ENCODE data around the gene FBXO27. TPM values are rescaled to one million over a fixed set of nuclear protein-coding genes. Genes with fewer than 3 reads are reported as not detected.

Gene FBXO27
- total and polyA plus RNA-seq, 2 of the 8 experiments (the other 6 are each of a cell fraction or from before 2014, with no cell fraction given): 10.9 to 25.5 TPM

GRCh38 chr19:39074942-39075341, 42.6 kb upstream of the FBXO27 start:
- H3K14ac ChIP-seq (ENCODE audit: insufficient read length): no peak overlapping the region
- H3K79me2 ChIP-seq (ENCODE audit: control insufficient read depth in 1 of 2, insufficient read depth in 2 of 2, low read length in 2 of 2): no peaks in the 10 kb centered on the region
- H3K18ac ChIP-seq (ENCODE audit: extremely low read depth, low read length): no peak overlapping the region
- no peak overlapping the region for H3K9ac ChIP-seq (replicated peaks in 1 of 4; ENCODE audit: extremely low read depth in 1 of 4, low read depth in 3 of 4, low read length in 3 of 4)
- no peak overlapping the region for H3K4me3 ChIP-seq (ENCODE audit: extremely low read depth in 1 of 4, insufficient read depth in 2 of 4, low read depth in 3 of 4, low read length in 4 of 4)
- H2BK12ac ChIP-seq (ENCODE audit: low read depth, low read length): no peak overlapping the region
- no peak overlapping the region for H3K27ac ChIP-seq (ENCODE audit: low read depth, low read length)
- no peaks in the 10 kb centered on the region for H3K23me2 ChIP-seq (ENCODE audit: low read depth, low read length)
- H3K4ac ChIP-seq (replicated peaks; ENCODE audit: insufficient read length, low read depth, low read length): no peak overlapping the region
- no peak overlapping the region for H2BK5ac ChIP-seq (ENCODE audit: low read depth, low read length)
- 89% methylated on average over 6 of the region's 6 CpGs; no CpG with 5 or more reads in 1 of the 2 experiments for WGBS, 2 experiments (ENCODE audit: extremely low coverage in 1 of 2, insufficient coverage in 1 of 2, insufficient read length in 1 of 2, insufficient replicate concordance in 2 of 2, low coverage in 1 of 2, low lambda C conversion rate in 2 of 2, missing lambda C conversion rate in 1 of 2)
- no peak for DNase-seq (ENCODE audit: low read depth in 1 of 2, low spot score in 2 of 2)
- H2AFZ ChIP-seq (ENCODE audit: low read length): no peak overlapping the region
- ChIA-PET POLR2A (ENCODE audit: partially characterized antibody) (interaction anchor here (1.1 kb wide), 1 partner anchor 14 kb away, joined by 3 read pairs; no protein-coding TSS in a partner anchor), CTCF (ENCODE audit: partially characterized antibody) (interaction anchor here (0.6 to 3.9 kb wide), 4 partner anchors 23 to 257 kb away, joined by 3 to 21 read pairs (median 3); no protein-coding TSS in a partner anchor)
- no peaks in the 10 kb centered on the region for H4K20me1 ChIP-seq (replicated peaks in 1 of 2; ENCODE audit: control insufficient read depth in 1 of 2, insufficient read depth in 2 of 2, low read length in 2 of 2)
- H3K79me1 ChIP-seq (ENCODE audit: low read depth, low read length): no peaks in the 10 kb centered on the region
- no peak overlapping the region for H2BK20ac ChIP-seq (ENCODE audit: low read length)
- no peaks in the 10 kb centered on the region for H3K36me3 ChIP-seq (ENCODE audit: control insufficient read depth in 2 of 4, insufficient read depth in 4 of 4, low read length in 3 of 4)
- H2BK120ac ChIP-seq (replicated peaks; ENCODE audit: low read depth, low read length): no peak overlapping the region
- TF ChIP-seq CEBPB (IDR thresholded peaks at IDR 0.05; ENCODE audit: low read depth, low read length) (no peak), KDM4A (IDR thresholded peaks at IDR 0.05; ENCODE audit: low read depth, low read length, severe bottlenecking) (no peak), RBBP5 (IDR thresholded peaks at IDR 0.05; ENCODE audit: borderline replicate concordance, low read depth, low read length) (no peak)
- H3K27me3 ChIP-seq (replicated peaks in 1 of 4; ENCODE audit: control insufficient read depth in 3 of 4, extremely low read depth in 1 of 4, insufficient read depth in 3 of 4, low read length in 3 of 4): no peaks in the 10 kb centered on the region
- no peaks in the 10 kb centered on the region for H3K9me3 ChIP-seq (ENCODE audit: insufficient read depth in 2 of 2, low read depth in 1 of 2, low read length in 1 of 2)
- H3K4me1 ChIP-seq (replicated peaks in 1 of 4; ENCODE audit: control insufficient read depth in 3 of 4, insufficient read depth in 4 of 4, low read length in 3 of 4): no peaks in the 10 kb centered on the region
- no peak overlapping the region for H3K23ac ChIP-seq (ENCODE audit: insufficient read length)
- no peak overlapping the region for H4K91ac ChIP-seq (replicated peaks; ENCODE audit: insufficient read length, low read length)
- no peak for FAIRE-seq
- no peak overlapping the region for H4K5ac ChIP-seq (ENCODE audit: insufficient read length, low read depth, low read length)
- no peak overlapping the region for H2AK5ac ChIP-seq (ENCODE audit: low read depth, low read length)
- no peak overlapping the region for H2BK15ac ChIP-seq (ENCODE audit: low read length)
- H4K8ac ChIP-seq (ENCODE audit: extremely low read depth, insufficient read depth, low read length): no peak overlapping the region
- H3K4me2 ChIP-seq (ENCODE audit: insufficient read depth in 1 of 2, low read depth in 2 of 2, low read length in 2 of 2): no peak overlapping the region
- H3K56ac ChIP-seq (replicated peaks; ENCODE audit: insufficient read length, low read depth, low read length): no peak overlapping the region

Data from H1 (cell line).